ENCODE results near the gene TMEM269.
"Not testable (repeated sequence)": the region's sequence is repeated elsewhere in the genome, so short reads cannot be mapped to it uniquely, and the experiment has no call there.

The TMEM269 gene

DNA sequence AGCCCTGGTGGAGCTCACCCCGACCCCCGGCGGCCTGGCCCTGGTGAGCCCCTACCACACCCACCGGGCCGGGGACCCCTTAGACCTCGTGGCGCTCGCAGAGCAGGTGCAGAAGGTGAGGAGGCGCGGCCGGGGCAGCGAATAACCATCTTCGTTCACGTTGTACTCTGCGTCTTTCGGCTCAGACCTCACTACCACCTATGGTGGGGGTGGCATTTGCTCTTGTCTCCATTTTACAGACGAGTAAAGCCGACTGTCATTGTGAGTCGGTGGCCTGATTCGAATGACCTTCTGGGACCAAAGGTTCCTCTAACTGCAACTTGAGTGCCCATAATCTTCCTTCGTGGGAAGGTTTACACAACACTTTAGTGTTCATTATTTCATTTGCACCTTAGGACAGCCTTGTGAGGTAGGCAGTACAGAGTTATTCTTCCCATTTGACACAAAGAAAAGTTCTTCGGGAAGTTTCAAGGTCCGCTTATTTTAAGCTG, 17.2 kb upstream of the TMEM269 start:
- intact Hi-C loops (cut with DNase I), result loop anchor here (1.0 to 5.0 kb wide), 4 partner anchors 50 to 190 kb away; partner anchors contain the start of genes ERMAP, PPIH, SLC2A1 and SVBP
- peak in 1 of 10 donors; percentile 28 for DNase-seq

GRCh38 chr1:42768172-42768571, 16.6 kb upstream of the TMEM269 start:
- no peak for DNase-seq
- intact Hi-C loops (cut with DNase I), result loop anchor here (5.0 kb wide), 1 partner anchor 189 kb away; the partner anchor contains the start of gene SLC2A1

GRCh38 chr1:42769811-42770210, 15.0 kb upstream of the TMEM269 start:
- no peak for DNase-seq
- intact Hi-C loops (cut with DNase I), result loop anchor here (5.0 kb wide), 1 partner anchor 187 kb away; the partner anchor contains the start of gene SLC2A1

- intact Hi-C loops (cut with DNase I), result no loop called here
These were observed 11.4 kb upstream of the TMEM269 start for GRCh38 chr1:42773420-42773819.

DNA sequence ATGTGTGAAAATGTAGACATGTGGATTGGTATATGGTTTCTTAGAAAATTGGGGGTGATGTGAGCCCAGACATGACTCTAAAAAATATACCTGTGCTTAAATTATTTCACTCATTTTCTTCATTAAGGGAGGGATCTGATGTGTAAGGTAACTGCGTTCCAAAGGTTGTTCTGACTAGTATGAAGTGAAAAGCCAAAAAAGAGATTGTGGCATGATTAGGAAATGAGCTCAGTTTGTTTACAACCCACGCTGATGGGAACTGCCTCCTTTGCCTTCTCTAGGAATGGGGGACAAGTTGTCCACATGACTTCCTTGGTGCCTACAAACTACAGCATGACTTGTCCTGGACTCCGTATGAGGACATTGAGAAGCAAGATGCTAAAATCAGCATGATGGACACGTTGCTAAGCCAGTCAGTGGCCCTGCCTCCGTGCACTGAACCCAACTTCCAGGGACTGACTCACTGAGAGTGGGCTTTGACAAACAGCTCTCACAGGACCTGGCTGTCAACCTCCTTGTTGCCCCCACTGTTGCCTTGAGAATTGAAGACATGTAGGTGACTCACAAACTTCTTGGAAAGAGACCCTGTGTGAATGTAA, 9.8 kb upstream of the TMEM269 start:
- intact Hi-C loops (cut with DNase I), result no loop called here
- DNase-seq, result no peak

More at GRCh38 chr1:42773420-42773819, 11.4 kb upstream of the TMEM269 start:
- DNase-seq, result no peak

DNA sequence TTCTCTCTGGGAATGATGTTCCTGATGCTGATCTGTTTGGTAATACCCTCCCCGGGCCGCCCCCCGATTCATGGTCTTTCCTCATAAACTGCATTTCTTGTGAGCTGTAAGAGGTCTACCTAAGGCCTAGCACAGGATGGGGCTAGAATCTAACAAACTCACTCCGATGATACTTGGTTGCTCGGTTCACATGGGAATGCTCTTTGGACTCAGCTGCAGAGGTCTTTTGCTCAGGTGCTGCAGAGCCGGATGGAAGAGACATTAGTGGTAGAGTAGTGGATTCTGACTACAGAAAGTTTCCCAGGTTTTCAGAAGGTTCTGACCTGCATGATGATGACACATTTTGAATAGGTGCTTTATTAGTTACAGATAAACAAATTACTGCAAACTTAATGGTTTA, 8.3 kb upstream of the TMEM269 start:
- intact Hi-C loops (cut with DNase I), result no loop called here

GRCh38 chr1:42777852-42778251, 6.9 kb upstream of the TMEM269 start:
- intact Hi-C loops (cut with DNase I), result loop anchor here (1.0 kb wide), 1 partner anchor 295 kb away; no protein-coding TSS in a partner anchor
- DNase-seq, result peak in 3 of 10 donors; percentile 32 to 54 (median 47)

More for the DNA sequence above, 8.3 kb upstream of the TMEM269 start:
- no peak for DNase-seq

GRCh38 chr1:42779725-42780124, 5.1 kb upstream of the TMEM269 start:
- intact Hi-C loops (cut with DNase I), result no loop called here
- no peak for DNase-seq

- DNase-seq, result no peak
- intact Hi-C loops (cut with DNase I), result no loop called here
These were observed 4.6 kb upstream of the TMEM269 start for GRCh38 chr1:42780176-42780575.

- no peak for DNase-seq
- intact Hi-C loops (cut with DNase I), result no loop called here
These were observed 1.7 kb upstream of the TMEM269 start for GRCh38 chr1:42783092-42783491.

DNA sequence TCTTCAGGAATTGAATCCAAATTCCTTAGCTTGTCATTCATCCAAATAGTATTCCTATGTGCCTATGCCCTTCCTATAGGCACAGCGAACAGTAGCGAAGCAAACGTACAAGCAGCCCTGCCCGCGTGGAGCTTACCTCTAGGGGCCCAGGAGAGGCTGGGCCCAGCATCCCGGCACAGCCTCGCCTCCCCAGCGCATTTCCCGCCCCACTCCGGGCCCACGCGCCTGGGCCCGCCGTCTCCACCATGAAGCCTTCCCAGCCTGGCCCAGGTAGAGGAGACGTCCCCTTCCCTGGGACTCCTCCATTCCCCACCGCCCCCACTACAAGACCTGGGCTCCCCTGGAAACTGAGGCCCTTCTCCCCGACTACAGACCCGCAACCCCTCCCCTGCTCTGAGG, 245 bp upstream of the TMEM269 start:
- no peak for DNase-seq
- intact Hi-C loops (cut with DNase I), result no loop called here

DNA sequence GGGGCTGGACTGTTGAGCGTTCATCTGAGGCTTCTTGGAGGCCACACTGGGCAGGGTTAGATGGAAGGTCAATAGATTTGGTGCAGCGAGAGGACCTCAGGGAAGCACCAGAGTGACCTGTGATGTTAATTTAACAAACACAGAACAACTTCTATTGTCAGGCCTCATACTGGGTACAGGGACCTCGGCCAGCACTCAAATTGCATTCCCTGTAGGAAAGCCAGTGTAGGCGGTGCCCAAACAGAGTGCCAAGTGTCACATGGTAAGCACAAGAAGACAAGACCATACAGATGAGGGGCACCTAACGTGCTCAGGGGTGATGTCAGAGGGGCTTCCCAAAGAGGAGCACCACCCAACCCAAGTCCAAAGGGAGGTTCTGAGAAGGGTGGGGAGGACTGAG, 1.3 kb downstream of the TMEM269 start:
- intact Hi-C loops (cut with DNase I), result no loop called here
- DNase-seq, result no peak

GRCh38 chr1:42788021-42788420, 3.2 kb downstream of the TMEM269 start:
- no peak for DNase-seq
- intact Hi-C loops (cut with DNase I), result no loop called here

DNA sequence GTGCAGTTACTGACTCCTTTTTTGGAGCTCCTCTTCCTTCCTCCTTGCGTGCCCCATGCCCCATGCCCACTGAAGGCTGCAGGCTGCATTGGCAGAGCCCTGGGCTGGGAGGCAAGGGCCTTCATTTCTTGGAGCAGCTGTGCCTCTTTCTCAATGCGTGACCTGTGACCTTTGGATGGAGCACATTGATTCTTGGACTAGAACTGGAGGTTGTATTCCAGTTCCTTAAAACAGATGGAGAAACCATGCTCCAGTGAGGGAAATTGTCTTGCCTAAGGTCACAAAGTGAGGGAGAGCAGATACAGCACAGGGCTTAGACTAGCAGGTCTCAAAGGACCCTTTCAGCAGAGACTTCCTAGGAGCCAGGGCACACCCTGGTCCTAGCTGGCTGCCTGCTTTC, 9.0 kb downstream of the TMEM269 start:
- DNase-seq, result no peak
- intact Hi-C loops (cut with DNase I), result no loop called here

DNA sequence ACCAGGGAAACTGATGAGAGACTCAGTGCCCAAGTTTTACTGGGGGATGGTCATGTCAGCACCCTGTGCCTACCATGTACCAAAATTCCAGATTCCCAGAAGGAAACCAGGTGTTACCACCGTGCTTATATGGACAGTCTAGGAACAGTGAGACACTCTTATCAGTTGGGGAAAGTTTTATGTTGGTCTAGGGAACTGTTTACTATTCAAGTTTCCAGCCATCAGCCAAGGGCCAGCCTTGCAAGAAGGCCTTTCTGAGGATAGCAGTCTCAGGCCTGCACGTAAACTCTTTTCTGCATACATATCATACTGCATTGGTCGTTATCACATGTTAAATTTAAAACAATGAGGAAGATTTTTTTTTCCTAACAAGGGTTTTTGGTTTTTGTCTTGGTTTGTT, 12.6 kb downstream of the TMEM269 start:
- intact Hi-C loops (cut with DNase I), result no loop called here

DNA sequence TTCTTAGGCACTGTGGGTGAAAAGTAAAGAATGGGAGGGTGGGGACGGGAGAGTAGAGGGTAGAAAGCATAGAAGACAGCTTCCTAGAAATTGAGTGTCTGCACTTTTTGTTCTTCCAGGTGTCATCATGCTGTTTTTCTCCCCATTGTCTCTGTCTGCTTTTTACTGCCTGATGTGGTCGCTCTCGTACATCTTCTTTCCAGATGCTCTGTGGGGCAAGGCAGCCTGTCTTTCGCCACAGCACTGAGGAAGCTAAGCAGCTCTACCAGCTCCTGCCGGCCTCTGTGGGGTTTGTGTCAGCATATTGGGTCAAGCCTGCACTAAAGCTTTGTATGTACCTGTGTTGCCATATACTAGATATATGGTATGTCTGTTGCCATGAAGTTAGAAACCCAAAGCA, 13.2 kb downstream of the TMEM269 start:
- DNase-seq, result no peak
- intact Hi-C loops (cut with DNase I), result no loop called here

More for the DNA sequence above, 12.6 kb downstream of the TMEM269 start:
- no peak for DNase-seq

- intact Hi-C loops (cut with DNase I), result no loop called here
- DNase-seq, result no peak
These were observed 17.2 kb downstream of the TMEM269 start for GRCh38 chr1:42801832-42802473.

- intact Hi-C loops (cut with DNase I), result no loop called here
These were observed 21.4 kb downstream of the TMEM269 start for GRCh38 chr1:42806171-42806570.

DNA sequence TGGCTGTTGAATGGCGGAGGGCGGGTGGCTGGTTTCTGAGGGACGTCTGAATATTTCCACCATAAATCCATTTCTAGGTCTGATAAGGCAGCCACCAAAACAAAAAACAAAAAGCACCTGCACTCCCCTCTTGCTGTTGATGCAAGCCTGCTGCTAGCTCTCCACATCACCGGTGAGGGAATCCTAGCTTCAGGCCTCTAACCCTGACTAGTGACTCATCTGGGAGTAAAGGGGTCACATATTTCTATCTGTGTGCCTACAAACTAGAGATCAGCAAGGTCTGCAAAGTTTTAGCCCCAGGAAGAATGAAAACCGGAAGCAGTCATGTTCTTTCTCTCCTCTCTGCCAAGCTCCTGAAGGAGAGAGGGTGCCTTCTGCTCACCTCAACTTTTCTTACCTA, 21.8 kb downstream of the TMEM269 start:
- DNase-seq, result no peak
- intact Hi-C loops (cut with DNase I), result no loop called here

More at GRCh38 chr1:42806171-42806570, 21.4 kb downstream of the TMEM269 start:
- no peak for DNase-seq

- intact Hi-C loops (cut with DNase I), result no loop called here
- DNase-seq, result no peak
These were observed 22.4 kb downstream of the TMEM269 start for GRCh38 chr1:42807056-42807668.

DNA sequence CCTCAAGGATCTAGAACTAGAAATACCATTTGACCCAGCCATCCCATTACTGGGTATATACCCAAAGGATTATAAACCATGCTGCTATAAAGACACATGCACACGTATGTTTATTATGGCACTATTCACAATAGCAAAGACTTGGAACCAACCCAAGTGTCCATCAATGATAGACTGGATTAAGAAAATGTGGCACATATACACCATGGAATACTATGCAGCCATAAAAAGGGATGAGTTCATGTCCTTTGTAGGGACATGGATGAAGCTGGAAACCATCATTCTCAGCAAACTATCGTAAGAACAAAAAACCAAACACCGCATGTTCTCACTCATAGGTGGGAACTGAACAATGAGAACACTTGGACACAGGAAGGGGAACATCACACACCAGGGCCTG, 30.0 kb downstream of the TMEM269 start:
- intact Hi-C loops (cut with DNase I), result loop anchor here (5.0 kb wide), 1 partner anchor 107 kb away; no protein-coding TSS in a partner anchor
- not testable (repeated sequence) for DNase-seq

Measured in posterior cingulate gyrus (tissue), 11 donors.